NCI-H2081 treated with DMSO at 0.1 percent for 48 hours (cell line): ENCODE data around the gene USP48.
"Not testable (repeated sequence)": the region's sequence is repeated elsewhere in the genome, so short reads cannot be mapped to it uniquely, and the experiment has no call there.

Experiments used
- DNase-seq: peaks from one replicate; lab custom pipeline; 2025; lab: John Stamatoyannopoulos, UW

USP48 gene

GRCh38 chr1:21696931-21697330 lies 86.0 kb downstream of the USP48 start:
- DNase-seq: no peak

DNA sequence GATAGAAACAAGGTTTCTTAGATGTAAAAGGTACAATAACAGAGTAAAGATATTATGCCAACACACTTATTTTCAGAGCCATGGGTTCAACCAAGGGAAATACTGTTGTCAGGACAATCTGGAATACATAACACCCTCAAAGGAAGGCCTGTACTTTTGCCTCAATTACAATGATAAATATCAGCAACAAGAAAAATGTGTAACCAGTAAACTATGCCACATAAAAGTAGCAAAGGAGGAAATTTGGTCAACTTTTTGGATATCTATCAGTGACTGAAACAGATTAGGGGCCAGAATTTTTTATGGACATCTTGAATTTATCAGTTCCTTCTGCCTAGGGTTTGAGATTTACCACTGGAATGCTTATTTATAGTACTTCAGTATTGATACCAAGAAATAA lies 89.2 kb downstream of the USP48 start:
- DNase-seq: no peak

DNA sequence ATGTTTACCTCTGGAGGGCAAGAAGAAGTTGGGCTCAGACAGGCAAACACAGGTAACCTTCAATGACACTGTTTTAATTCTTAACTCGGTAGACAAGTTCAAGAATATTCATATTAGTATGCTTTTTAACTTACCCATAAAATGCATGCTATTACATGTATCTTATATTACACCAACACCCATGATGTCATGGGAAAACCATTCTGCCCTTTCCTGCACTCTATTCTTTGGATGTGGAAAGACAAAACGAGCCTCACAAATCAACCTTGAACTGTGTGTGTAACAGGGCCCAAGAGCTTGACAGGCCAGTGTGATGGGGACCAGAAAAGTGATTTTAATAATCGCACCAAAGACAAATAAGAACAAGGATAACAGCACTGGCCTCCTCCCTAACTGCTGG lies 91.2 kb downstream of the USP48 start:
- no peak for DNase-seq

GRCh38 chr1:21689661-21690372 lies 93.1 kb downstream of the USP48 start:
- DNase-seq: no peak

DNA sequence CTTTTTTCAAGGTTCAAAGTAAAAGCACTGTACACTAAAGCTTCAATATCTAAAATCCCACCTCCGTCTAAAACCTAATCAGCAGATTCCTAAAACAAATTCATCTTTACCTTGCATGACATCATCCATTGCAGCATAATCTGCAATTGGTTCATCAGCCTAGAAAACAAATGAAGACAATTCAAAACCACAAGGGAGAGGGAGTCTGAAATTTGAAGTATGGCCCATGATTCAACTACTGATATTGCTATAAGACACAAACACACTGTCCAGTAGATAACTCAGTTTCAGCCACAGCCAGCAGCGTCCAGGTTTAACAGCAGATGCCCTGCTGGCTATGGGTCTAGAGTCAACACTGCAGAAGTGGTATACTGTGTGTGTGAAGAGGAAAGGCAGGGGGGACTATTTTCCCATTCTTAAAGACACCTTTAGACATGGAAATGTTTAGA lies 95.8 kb downstream of the USP48 start:
- no peak for DNase-seq

DNA sequence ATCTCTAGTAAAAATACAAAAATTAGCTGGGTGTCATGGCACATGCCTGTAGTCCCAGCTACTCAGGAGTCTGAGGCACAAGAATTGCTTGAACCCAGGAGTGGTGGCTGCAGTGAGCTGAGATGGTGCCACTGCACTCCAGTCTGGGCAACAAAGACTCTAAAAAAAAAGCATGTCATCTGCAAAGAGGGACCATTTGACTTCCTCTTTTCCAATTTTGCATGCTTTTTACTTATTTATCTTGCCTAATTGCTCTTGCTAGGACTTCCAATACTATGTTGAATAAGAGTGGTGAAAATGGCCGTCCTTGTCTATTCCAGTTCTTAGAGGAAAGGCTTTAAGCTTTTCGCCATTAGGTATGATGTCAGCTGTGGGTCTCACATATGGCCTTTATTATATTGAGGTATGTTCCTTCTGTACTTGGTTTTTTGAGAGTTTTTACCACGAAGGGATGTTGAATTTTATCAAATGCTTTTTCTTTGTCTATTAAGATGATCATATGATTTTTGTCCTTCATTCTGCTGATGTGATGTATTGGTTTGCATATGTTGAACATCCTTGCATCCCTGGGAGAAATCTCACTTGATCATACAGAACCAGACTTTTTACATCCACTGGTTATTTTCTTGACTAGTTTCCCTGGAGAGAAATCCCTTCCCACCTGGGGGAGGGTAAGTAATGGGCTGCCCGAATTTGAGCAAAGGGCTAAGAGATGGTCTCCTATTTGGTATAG lies 96.8 kb downstream of the USP48 start:
- DNase-seq: no peak

GRCh38 chr1:21681426-21681825 lies 101.5 kb downstream of the USP48 start:
- DNase-seq: no peak

DNA sequence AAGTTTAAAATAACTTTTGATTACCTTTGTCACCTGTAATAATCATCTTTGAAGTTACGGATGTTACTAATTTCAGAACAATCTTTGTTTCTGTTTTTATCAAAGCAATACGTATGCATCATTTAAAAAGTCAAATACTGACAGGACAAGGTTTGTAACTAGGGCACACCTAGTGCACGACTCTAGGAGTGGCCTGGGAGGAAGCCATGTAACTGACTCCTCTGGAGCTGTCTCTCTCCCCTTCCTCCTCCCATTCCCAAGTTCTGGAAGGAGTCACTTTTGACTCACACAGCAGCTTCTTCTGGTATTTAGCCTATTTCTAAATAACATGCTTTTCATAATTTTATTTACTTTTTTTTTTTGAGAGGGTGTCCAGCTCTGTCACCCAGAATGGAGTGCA lies 102.0 kb downstream of the USP48 start:
- DNase-seq: no peak

GRCh38 chr1:21680381-21680780 lies 102.6 kb downstream of the USP48 start:
- no peak for DNase-seq

GRCh38 chr1:21677168-21677567 lies 105.8 kb downstream of the USP48 start:
- no peak for DNase-seq

DNA sequence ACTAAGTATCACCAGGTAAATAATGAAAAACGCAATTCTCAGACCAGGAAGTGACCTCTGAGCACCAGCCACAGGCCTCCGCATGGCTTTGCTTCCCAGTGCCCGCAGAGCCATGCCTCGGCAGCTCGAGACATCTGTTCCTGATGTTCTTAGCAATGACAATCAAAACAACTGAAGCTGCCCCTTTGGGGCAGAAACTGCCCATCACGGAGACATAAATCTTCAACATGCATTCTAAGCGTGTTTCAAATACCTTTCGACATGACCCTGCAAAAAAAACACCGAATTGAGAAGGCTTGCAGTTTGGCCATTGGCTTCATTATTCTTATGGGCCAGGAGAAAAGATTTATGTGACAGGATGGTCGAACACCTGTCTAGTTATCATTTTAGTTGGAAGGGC lies 108.0 kb downstream of the USP48 start:
- DNase-seq: no peak

DNA sequence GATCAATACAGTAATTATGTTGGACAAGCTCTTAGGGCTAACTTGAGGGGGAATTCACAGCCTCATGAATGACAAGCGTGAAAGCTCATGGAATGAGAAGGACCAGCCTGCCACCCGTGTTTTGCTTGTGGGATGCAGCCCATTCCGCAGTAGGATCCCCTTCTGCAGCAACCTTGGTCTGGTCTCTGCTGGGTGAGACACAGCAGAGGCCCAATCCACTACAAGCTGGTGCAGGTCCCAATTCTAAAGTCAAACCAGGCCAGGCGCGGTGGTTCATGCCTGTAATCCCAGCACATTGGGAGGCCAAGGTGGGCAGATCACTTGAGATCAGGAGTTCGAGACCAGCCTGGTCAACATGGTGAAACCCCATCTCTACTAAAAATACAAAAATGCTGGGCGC lies 109.1 kb downstream of the USP48 start:
- not testable (repeated sequence) for DNase-seq

GRCh38 chr1:21673277-21673780 lies 109.6 kb downstream of the USP48 start:
- DNase-seq: no peak

DNA sequence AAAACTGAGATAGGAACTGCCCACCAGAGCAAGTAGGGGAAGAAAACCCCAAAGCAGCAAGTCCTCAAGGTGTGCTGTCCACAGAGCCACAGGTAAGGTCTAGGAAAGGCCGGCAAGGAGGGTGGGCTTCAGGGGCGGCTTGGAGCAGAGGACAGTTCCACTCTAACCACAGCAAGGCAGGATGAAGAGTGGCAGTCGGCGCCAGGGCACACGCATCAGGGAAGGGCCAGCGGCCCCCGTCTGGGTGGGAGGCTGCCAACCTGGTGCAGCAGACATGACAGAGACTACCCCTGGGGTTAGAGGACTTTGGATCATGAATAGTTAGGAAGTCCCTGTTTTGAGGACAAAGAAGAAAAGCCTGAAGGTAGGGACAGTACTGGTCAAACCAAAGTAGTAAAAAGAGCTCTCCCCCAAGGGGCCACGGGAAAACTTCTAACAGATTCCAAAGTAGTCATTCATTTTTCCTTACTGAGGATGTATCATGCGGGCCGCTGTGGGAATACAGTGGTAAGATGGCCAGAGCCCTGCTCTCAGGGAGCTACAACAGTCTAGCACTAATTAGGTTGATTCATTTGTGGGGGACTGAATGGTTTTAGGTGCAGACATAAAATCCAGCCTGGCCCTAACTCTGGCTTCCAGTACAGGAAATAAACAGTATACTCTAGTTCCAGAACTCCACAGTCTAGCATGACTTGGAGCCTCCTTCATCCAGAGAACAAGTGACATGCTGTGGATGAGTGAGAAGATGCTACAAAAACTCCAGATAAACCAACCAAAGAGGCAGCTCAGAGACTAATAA lies 110.3 kb downstream of the USP48 start:
- DNase-seq: no peak

DNA sequence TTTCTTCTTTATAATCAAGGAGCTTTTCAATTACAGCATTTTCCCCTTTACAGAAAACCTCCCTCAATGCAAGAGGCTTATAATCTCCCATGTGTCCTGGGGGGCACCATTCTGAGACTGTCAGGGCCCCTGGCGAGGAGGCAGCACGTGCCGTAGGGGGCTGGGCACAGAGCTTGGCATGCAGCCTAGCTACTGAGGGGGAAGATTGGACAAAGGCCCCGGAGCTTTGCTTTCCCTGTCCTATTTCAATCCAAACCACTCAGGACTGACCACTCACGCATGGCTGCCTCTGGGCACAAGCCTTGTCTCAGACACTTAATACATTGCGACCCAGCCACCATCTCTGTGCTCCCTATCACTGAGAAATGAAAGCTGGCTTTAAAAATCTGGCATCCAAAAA lies 111.0 kb downstream of the USP48 start:
- DNase-seq: no peak

GRCh38 chr1:21670956-21671902 lies 111.7 kb downstream of the USP48 start:
- no peak for DNase-seq

DNA sequence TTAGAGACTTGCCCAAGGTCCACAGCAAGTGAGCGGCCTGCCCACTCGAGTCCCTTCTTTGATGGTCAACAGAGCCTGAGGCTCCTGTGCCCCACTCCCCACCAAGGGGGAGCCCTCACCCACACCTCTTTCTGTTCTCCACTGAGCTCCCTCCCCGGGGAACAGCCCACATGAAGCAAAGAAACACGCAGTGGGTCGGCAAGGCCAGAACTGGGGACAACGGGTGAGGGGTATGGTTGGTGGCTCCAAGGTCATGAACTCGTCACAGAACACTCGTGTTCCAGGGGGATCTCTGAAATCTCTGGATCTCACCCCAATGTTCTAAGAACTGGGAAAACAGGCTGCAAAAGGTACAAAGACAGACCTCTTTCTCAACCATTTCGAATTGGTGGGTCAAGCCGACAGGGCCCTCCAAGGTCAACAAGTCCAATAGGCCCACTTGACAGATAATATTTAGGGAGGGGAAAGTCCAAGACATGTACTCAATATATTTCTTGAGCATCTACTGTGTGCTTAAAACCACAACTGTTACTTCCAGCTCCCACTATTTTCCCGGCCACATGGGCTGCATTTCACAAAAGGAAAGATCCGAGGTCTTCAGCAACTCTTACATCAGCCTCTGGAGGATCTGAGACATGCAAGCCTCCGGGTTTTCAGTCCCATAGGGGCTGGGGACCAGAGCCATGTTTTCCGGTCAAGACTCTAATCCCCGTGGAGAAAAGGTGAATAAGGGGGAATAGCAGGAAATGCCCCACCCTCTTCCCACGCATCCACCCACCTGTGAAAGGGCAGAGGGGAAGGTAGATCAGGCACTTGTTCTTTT lies 112.7 kb downstream of the USP48 start:
- DNase-seq: no peak

GRCh38 chr1:21669258-21670058 lies 113.5 kb downstream of the USP48 start, which contains the start of gene RAP1GAP:
Gene RAP1GAP (minus strand): TSS chr1:21669357. CDS start chr1:21620032, 49,325 bp downstream.
- no peak for DNase-seq

DNA sequence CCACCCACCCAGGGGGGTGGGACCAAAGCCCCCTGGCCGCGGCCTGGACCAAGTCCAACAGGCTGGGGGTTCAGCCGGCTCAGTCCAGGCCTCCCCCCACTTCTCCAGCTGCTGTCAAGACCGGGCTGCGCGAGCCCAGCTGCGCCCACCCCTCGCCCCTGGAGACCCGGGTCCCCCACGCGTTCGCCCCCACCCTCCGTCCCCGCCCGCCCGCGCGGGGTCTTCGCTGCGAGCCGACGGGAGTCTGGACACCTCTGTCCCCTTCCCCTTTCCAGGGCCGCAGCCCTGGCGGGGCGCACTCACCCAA lies 114.0 kb downstream of the USP48 start:
- no peak for DNase-seq
